NCI-H187 treated with DMSO at 0.1 percent for 48 hours (cell line): ENCODE data around the gene IDH1.
"Not testable (repeated sequence)": the region's sequence is repeated elsewhere in the genome, so short reads cannot be mapped to it uniquely, and the experiment has no call there.

ENCODE experiments used
- DNase-seq: peaks from one replicate; lab custom pipeline; 2025; lab: John Stamatoyannopoulos, UW

The IDH1 gene

DNA sequence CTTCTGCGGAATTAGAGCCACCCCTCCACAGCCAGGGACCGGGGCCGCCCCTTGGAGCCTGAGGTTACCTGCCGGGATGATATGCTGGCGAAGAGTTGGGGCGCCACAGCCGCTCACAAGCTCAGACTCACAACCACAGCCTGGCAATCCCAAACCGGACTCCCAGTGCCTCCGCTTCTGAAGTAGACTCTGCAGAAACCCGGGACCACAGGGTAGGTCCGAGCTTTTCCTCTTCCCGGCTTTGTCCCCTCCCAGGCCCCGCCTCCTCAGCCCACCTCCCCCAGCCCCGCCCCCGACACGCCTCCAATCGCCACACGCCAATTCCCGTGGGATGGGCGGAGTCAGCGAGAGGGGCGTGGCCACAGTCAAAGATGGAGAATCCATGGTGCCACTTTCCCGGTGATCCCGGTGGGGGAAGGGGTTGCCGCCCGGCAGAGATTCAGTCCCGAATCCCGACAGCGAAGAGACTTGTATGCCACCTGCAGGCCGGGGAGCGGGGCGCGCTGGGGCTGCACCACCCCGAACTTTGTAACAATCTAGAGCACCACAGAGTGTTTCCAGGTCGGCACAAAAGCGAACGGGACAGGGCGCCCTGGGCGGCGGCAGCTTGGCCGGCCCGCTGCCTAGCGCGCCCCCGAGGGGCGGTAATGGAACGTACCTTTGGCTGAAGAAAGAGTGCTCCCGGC lies at the start of gene IDH1:
IDH1 (minus strand) TSS at position 201 of the 686 bp plus-strand sequence. CDS start 3,520 bp downstream, outside the sequence.
- no peak for DNase-seq

DNA sequence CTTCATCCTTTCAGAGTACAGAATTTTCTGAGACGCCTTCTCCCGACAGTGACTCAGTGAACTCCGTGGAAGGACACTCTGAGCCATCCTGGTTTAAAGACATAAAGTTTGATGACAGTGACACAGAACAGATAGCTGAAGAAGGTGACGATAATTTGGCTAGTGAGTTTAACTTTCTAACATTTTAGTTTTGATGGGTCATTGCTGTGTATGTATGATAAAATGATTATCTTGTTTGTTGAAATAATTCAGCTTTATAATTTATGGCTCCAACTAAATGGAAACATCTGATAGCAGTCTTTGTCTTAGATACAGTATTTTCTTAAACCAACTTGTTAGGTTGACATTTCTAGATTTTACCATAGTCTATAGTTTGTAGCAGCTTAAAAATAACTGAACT lies 49.3 kb upstream of the IDH1 start:
- DNase-seq = no peak

DNA sequence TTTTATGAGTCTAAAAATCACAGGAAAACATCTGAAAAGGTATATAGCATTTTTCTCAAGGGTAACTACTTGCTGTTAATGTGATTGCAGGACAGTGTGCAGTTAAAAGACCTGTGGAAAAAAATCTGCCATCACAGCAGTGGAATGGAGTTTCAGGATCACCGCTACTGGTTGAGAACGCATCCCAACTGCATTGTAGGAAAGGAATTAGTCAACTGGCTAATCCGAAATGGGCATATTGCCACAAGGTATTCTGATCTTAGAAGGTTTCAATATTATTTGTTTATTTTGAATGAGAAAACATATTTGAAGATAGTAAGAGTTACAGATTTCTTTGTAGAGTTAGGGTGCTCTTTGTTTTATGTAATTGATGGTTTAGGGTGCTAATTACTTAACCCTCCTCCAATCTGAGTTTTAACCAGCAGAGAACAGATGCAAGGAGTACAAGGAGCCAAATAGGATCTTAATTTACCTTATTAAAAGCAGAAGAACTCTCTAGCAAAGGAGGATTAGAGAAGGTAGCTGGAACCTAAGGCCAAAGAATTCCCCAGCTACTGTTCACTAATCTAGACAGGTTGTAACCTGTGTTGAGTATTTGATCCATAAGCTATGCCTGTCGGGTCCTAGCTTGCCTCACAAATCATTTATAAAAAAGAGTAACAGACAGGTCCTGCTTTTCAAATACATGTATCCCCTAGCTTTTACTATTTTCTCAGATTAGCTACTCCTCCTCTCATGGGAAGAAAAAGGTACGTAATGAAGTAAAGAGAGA lies 46.2 kb upstream of the IDH1 start:
- DNase-seq = no peak

DNA sequence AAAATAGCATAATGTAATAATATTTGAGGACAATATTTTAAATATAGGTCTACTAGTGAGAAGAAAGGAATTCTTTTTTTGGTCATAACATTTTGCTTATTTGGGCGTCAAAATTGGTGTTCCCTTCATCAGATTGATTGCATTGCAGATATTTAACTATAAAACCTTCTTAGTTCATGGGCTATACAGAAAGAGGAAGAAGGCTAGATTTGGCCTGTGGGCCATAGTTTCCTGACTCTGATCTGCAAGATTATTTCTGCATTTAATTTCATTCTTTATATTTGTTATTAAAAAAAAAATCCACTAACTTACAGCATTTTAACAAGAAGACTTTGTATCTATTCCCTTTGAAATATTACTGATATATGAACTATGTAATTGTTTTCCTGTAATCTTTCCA lies 43.1 kb upstream of the IDH1 start:
- no peak for DNase-seq

DNA sequence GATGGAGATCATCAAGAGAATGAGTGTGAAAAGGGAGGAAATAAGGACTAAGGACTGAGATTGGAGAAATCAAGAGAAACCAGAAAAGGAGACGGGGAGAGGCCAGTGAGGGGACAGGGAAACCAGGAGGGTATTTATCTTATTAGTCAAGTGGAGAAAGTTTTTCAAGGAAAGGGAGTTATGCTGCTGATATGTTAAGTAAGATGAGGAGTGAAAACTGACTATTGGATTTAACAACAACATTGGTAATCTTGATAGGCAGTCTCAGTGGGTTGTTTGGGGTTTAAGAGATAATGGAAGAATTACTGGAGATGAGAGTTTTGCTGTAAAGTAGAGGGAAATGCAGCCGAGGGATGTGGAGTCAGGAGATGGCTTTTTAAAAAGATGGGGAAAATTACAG lies 41.7 kb upstream of the IDH1 start:
- DNase-seq = no peak

DNA sequence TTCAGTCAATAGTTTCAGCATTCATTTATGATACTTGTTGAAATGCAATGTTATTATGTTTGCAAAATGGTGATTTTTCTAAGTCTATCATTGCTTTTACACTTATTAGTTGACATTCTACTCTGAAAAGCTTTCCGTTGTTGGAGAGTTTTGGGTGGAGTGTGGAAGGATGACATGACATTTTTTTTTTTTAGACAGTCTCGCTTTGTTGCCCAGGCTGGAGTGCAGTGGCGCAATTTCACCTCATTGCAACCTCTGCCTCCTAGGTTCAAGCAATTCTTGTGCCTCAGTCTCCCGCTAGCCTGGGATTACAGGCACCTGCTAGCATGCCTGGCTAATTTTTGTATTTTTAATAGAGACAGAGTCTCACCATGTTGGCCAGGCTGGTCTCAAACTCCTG lies 41.0 kb upstream of the IDH1 start:
- no peak for DNase-seq

DNA sequence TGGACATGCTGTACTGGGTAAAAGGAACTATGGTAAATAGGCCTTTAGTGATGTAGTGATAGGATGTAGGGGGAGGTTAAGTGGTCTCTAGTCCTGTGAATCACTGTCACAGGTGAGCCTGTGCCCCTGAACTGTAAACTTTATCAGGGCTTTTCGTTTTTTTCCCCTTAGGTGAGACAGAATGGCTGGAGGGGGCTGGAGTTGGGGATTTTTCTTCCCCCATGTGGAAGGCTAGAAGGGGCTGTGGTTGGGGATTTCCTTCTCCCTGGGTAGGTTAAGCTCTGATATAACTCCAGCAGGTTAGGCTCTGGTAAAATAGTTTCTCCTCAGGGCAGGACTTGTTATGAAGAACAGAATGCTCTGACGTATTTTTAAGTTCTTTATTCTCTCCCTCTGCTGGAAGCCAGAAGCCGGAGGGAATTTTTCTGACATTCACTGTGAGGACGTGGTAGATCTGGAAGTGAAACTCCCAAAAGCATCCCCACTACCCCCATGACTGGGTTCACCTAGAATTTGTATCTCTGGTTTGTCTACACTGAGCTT lies 39.7 kb upstream of the IDH1 start:
- no peak for DNase-seq

DNA sequence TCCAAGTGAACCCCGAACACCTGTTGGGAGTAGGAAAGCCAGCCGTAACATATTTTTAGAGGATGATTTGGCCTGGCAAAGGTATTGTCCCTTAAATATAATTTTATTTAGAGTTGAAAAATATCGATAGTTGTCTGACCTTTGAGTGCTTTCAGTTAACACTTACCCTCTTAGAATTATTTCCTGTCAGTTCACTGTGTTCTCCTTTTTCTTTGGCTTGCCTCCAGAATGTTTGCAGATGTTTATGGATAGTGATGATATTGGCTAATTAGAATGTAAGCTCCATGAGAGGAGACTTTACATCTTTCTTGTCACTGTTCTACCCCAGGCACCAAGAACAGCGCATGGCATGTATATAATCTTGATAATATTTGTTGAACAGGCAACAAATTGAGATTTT lies 31.0 kb upstream of the IDH1 start:
- no peak for DNase-seq

DNA sequence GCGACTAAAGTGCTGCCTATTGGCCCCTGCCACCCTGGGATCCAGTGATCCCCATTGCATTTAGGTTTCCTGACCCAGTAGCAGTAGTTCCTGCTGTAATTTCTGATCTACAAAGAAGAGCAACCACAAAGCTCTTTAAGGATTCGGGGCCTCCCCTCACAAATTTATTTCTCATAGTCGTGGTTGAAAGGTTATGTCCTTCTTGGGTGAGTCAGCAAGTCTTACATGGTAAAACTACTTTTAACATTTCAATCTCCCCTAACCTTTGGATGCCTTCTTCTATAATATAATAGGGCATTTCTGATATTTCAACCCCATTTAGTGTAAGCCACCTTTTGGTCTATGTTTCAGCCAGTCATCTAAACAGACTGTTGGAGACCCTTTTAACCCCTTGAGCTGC lies 26.1 kb upstream of the IDH1 start:
- DNase-seq = no peak

DNA sequence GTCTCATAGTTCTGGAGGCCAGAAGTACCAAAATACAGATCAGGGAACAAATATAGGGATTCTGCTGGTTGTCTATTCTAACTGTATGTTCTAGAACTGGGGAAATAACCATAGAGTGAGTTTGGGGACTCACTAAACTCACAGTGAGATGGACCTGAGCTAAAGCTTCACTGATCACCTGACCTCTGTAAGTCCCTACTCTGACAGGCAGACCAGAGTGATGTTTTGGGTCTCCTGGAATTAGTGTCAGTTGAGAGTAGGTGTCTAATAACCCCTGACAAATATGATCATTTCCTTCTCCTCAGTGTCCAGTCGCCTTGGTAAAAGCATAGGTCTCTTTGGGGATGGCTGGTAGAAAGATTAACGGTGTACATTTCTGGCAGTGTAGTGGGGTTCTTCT lies 25.4 kb upstream of the IDH1 start:
- no peak for DNase-seq

DNA sequence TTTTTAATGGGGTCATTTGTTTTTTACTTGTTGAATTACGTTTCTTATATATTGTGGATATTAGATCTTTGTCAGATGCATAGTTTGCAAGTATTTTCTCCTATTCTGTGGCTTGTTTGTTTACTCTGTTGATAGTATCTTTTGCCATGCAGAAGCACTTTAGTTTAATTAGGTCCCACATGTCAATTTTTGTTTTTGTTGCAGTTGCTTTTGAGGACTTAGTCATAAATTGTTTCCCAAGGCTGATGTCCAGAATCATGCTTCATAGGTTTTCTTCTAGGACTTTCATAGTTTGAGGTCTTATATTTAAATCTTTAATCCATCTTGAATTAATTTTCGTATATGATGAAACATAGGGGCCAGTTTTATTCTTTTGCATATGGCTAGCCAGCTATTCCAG lies 24.4 kb upstream of the IDH1 start:
- DNase-seq = no peak

DNA sequence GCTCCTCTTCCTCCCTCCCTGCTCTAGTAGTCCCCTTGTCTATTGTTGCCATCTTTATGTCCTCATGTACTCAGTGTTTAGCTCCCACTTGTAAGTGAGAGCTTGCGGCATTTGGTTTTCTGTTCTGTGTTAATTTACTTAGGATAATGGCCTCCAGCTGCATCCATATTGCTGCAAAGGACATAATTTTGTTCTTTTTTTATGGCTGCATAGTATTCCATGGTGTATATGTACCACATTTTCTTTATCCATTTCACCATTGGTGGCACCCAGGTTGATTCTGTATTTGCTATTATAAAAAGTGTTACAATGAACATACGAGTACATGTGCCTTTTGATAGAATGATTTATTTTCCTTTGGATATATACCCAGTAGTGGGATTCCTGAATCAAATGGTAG lies 23.7 kb upstream of the IDH1 start:
- DNase-seq = no peak

DNA sequence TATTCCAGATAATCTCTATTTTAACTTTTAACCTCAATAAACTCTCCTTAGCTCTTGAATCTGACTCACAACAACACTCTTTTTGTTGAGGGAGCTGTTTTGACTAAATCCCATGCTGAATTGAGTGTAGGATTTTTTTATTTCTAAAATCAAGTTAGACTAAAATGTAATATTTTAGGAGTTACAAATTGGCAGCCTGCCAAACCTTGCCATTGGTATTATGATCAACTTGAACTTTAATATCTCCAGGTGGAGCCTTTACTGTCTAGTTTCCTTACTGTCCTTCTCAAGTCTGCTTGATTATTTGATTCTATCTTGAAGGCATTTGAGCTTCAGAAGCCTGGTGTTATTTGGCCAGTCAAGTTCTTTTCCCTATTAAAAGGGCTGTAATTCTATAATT lies 19.9 kb upstream of the IDH1 start:
- DNase-seq = no peak

DNA sequence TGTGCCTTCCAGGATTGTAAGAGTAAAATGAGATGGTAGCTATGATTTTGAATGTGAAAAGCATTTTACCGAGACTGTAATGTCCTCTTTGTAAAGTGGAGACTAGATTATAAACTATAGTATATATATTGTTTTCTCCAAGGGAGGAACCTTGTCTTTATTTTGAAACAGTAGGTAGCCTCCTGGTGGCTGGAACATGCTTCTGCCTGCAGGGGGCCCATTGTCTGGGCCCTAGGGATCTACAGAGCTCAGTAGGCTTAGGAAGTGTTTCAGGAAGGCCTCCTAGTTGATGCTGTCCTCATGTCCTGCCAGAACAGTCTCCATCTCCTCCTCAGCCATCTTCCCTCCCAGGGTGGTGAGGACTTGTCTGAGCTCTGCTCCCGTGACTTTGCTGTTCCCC lies 14.2 kb upstream of the IDH1 start:
- no peak for DNase-seq

DNA sequence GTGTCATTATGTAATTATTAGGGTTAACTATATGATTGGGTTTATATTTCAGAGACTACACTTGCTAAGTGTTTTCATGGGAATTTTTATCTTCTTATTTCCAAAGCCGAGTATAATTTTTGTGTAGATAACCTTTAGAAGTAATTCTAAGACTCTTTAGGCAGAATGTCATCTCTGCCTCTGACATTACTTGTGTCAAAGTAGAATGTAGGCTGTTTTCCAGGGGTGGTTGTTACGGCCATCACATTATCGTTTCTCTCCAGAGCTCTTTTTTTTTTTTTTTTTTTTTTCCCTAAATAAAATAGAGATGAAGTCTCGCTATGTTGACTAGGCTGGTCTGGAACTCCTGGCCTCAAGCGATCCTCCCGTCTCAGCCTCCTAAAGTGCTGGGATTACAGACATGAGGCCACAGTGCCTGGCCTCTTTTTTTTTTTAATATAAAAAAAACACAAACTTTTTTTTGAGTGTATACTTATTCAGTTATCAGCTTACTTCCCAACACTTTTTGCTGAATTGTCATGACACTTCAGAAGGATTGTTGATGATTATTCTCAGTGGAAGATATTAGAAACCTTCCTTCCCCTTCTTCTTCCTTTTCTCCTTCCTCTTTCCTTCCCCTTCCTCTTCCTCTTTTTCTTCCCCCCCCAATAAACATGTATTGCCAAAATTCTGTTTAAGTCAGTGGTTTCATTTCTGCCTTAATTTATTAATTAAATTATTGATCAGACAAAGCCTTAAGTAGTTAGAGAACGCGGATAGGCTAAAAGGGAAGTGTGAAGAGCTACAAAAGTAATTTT lies 13.5 kb upstream of the IDH1 start:
- no peak for DNase-seq

DNA sequence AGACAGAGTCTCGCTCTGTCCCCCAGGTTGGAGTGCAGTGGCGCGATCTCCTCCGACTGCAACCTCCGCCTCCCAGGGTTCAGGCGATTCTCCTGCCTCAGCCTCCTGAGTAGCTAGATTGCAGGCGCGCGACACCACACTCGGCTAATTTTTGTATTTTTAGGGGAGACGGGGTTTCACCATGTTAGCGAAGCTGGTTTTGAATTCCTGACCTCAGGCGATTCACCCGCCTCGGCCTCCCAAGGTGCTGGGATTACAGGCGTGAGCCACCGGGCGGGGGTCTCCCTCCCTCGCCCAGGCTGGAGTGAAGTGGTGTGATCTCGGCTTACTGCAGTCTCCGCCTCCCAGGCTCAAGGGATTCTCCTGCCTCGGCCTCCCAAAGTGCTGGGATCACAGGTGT lies 12.7 kb upstream of the IDH1 start:
- DNase-seq = not testable (repeated sequence)

DNA sequence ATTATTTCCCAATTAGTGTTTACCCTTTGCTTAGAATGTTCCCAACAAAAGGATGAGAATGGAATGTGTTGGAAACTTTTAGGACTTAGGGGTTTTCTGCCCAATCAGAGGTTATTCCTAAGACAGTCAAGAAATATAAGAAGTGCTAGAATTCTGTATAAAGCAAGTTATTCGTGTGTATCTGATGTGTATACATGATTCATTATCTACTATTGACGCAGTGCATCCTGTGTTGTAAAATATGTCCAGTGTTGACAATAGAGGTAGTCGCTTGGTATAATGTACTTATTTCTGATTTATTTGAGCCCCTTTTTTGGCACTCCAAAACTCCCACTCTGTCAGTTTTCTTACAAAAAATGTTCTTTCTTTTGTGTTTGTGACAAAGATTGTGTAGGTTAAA lies 12.1 kb upstream of the IDH1 start:
- no peak for DNase-seq

DNA sequence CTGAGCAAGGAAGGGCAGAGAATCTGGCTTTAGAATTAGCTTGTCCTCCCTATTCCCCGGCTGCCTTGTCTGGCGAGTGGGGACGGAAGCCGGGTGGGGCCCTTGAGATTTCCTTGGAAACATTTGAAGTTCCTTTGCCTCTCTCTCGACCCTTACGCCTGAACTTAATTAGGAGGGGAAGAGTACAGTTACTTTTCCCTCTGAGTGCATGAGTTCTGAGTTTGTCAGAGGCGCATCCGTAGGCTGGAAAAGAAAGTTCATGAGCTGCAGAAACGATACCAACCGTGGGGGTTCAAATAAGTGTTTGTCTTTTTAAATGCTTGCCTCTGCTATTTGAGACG lies 11.7 kb upstream of the IDH1 start:
- no peak for DNase-seq

DNA sequence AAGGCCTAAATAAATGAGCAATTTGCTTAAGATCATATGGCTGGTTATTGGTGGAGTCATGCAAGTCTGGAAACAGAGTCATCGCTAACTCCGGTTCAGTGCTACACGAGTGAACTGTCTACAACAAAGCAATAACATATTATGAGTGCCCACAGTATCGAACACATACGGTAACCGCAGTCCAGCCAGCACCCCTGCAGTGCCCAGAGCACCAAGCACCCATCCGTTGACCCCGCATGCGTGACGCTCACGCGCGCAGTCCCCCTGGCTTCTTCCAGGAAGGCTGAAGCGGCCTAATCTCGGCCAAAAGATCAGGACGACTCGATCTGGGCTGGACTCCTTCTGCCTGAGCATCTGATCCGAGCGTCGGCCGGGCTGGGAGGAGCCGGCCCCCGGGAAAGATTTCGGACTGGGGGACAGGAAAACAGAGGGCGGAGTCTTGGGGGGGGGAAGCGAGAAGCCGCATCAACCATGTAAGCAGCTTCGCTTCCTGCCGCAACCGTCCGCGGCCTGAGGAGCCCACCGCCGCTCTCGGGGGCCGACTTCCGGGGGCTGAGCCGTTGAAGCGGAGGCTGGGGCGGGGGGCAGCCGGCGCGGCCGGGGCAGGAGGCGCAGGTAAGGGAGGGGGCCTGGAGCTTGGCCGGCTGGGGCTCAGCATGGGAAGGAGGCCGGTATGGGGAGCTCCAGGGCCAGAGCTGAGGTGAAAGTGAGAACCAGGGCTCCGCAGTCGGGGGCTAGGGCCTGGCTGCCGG lies 11.1 kb upstream of the IDH1 start, which contains the start of gene PIKFYVE:
PIKFYVE (plus strand) TSS at position 455 of the 752 bp plus-strand sequence. CDS start 5,265 bp downstream, outside the sequence.
- peak; percentile 45 for DNase-seq

DNA sequence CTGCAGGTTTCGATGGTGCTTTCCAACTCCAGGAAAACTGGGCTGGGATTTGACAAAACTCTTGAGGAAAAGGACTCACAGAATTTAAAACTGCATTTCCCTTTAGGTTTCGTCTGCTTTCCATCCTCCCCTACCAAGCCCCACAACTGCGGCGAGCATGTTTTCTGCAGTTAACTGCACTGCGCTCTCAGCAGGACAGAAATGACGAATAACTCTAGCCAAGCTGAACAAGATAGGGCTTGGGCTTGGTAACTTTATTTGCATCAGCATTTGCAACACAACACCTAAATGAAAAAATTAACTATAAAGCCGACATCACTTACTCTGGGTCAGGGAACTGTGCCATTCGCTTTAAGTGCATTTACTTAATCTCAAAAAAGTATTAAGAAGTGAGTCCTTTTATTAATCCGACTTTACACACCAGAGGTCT lies 10.5 kb upstream of the IDH1 start:
- DNase-seq = no peak

DNA sequence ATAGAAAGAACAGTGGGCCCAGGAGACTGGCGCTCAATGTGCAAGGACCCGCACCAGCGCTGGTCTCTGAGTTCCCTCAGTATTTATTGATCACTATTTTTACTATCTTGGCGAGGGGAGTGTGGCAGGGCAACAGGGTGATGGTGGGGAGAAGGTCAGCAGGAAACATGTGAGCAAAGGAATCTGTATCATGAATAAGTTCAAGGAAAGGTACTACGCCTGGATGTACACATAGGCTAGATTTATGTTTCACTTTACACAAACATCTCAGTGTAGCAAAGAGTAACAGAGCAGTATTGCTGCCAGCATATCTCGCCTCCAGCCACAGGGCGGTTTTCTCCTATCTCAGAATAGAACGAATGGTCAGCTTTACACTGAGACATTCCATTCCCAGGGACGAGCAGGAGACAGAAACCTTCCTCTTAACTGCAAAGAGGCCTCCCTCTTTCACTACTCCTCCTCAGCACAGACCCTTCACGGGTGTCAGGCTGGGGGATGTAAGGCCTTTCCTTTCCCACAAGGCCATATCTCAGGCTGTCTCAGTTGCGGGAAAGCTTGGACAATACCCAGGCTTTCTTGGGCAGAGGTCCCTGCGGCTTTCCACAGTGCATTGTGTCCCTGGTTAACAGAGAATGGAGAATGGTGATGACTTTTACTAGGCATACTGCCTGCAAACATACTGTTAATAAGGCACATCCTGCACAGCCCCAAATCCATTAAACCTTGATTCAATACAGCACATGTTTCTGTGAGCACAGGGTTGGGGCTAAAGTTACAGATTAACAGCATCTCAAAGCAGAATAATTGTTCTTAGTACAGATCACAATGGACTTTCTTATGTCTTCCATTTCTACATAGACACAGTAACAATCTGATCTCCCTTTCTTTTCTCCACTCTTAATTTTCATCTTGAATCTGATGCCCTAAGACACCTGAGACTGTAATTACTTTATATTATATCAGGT lies 2.3 kb upstream of the IDH1 start:
- not testable (repeated sequence) for DNase-seq
